ENCODE measurements around the gene CCNB1.

- TF ChIP-seq EZH2 (IDR thresholded peaks at IDR 0.05; ENCODE audit: borderline replicate concordance, low read depth, low read length, severe bottlenecking) (no peak), CTCF (IDR thresholded peaks at IDR 0.05; ENCODE audit: borderline replicate concordance, extremely low read depth, low read length, poor library complexity, severe bottlenecking) (no peak)
Measured at GRCh38 chr5:69209602-69210001, 42.7 kb downstream of the CCNB1 start.
